NCI-H146 treated with DMSO at 0.1 percent for 48 hours (cell line): ENCODE data around the gene COL5A2.

Experiments
- DNase-seq: peaks from one replicate; lab custom pipeline; 2025; ENCODE audit not compliant: unreplicated experiment; lab: John Stamatoyannopoulos, UW

Gene COL5A2

GRCh38 chr2:189008555-189009262 is 170.9 kb downstream of the COL5A2 start:
- peak; percentile 68 for DNase-seq

GRCh38 chr2:189002079-189002478 is 177.5 kb downstream of the COL5A2 start:
- no peak for DNase-seq

- no peak for DNase-seq
Measured at GRCh38 chr2:189000221-189000620, 179.3 kb downstream of the COL5A2 start.

GRCh38 chr2:188997263-188997662 is 182.3 kb downstream of the COL5A2 start:
- no peak for DNase-seq

GRCh38 chr2:188993247-188993646 is 186.3 kb downstream of the COL5A2 start:
- no peak for DNase-seq

- no peak for DNase-seq
Measured at GRCh38 chr2:188986839-188987238, 192.7 kb downstream of the COL5A2 start.

- no peak for DNase-seq
Measured at GRCh38 chr2:188984680-188985079, 194.9 kb downstream of the COL5A2 start.

- DNase-seq: no peak
Measured at GRCh38 chr2:188984065-188984491, 195.5 kb downstream of the COL5A2 start.

- DNase-seq: no peak
Measured at GRCh38 chr2:188983427-188984064, 196.0 kb downstream of the COL5A2 start.
